ENCODE results near the gene PRR7. TPM values are rescaled to one million over a fixed set of nuclear protein-coding genes. Genes with fewer than 3 reads are reported as not detected.
A peak's percentile ranks its signal among the peaks of the same experiment; 100 is the strongest.
"Not testable (repeated sequence)": the region's sequence is repeated elsewhere in the genome, so short reads cannot be mapped to it uniquely, and the experiment has no call there.

The PRR7 gene
- total RNA-seq, 2 experiments from 2014 or later, result 9.8 to 11.6 TPM

DNA sequence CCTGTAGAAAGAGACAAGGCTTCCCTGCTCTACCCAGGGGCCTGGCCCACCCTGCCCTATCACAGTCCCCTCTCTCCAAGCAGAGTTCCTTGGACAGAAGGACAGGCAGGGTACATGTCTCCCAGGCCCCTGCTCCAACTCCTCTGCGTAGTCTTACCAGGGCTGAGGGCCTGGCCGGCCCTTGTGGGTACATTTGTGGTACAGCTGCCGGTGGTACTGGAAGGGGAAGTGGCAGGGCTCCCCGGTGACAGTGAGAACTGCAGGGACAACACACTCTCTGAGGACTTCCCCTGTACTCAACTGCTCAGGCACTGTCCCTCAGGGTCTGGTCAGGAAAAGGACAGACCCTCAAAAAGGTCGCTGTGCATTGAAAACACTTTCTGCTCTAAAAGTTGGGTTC is 40.8 kb upstream of the PRR7 start:
- Mint-ChIP-seq H3K27me3 (ENCODE audit: low read depth) (peaks cover 21% of the 10 kb centered on the region), H3K36me3 (ENCODE audit: low read depth) (no peaks in the 10 kb centered on the region), H3K4me3 (peak overlapping the region; percentile 36), H3K9me3 (ENCODE audit: insufficient read depth) (no peaks in the 10 kb centered on the region), H3K4me1 (ENCODE audit: low read depth) (peaks cover 58% of the 10 kb centered on the region), H3K27ac (peak overlapping the region; percentile 64)
- DNase-seq (peak; percentile 53), ATAC-seq (no peak)
- ChIA-PET CTCF (interaction anchor here (0.7 to 8.8 kb wide), 11 partner anchors 9 to 96 kb away, joined by 3 to 337 read pairs (median 50); partner anchors contain the start of genes GRK6, PDLIM7 and PRR7), POLR2A (interaction anchor here (1.2 to 5.2 kb wide), 6 partner anchors 16 to 49 kb away, joined by 3 to 54 read pairs (median 8); partner anchors contain the start of gene GRK6)

GRCh38 chr5:177409043-177409801 is 37.4 kb upstream of the PRR7 start, which contains the start of gene F12:
Gene F12 (minus strand): TSS chr5:177409564. CDS start chr5:177409527, 37 bp downstream.
- peak within 1 kb of the TSS; percentile 47 for H3K27ac Mint-ChIP-seq
- POLR2A ChIA-PET, result interaction anchor here (0.7 to 1.8 kb wide), 5 partner anchors 17 to 109 kb away, joined by 3 to 8 read pairs (median 4); partner anchors contain the start of gene GRK6
- CTCF ChIA-PET, result interaction anchor here (0.7 to 8.8 kb wide), 11 partner anchors 17 to 91 kb away, joined by 3 to 270 read pairs (median 8); no protein-coding TSS in a partner anchor
- peaks cover 5% of the 10 kb centered on the region for H3K27me3 Mint-ChIP-seq (ENCODE audit: low read depth)
- no peak for ATAC-seq
- H3K4me1 Mint-ChIP-seq (ENCODE audit: low read depth), result peaks cover 67% of the 10 kb centered on the region
- H3K9me3 Mint-ChIP-seq (ENCODE audit: insufficient read depth), result no peaks in the 10 kb centered on the region
- DNase-seq, result no peak
- H3K4me3 Mint-ChIP-seq, result no peak within 1 kb of the TSS
- no peaks in the 10 kb centered on the region for H3K36me3 Mint-ChIP-seq (ENCODE audit: low read depth)

GRCh38 chr5:177410575-177410974 is 36.0 kb upstream of the PRR7 start:
- ChIA-PET CTCF (interaction anchor here (1.9 to 2.2 kb wide), 2 partner anchors 20 to 45 kb away, joined by 11 to 12 read pairs; no protein-coding TSS in a partner anchor), POLR2A (interaction anchor here (1.4 kb wide), 1 partner anchor 17 kb away, joined by 5 read pairs; the partner anchor contains the start of gene GRK6)
- peaks cover 60% of the 10 kb centered on the region for H3K4me1 Mint-ChIP-seq (ENCODE audit: low read depth)
- peak overlapping the region; percentile 47 for H3K27ac Mint-ChIP-seq
- DNase-seq, result no peak
- no peaks in the 10 kb centered on the region for H3K9me3 Mint-ChIP-seq (ENCODE audit: insufficient read depth)
- no peak for ATAC-seq
- H3K27me3 Mint-ChIP-seq (ENCODE audit: low read depth), result peaks cover 5% of the 10 kb centered on the region
- no peak overlapping the region for H3K4me3 Mint-ChIP-seq
- no peaks in the 10 kb centered on the region for H3K36me3 Mint-ChIP-seq (ENCODE audit: low read depth)

DNA sequence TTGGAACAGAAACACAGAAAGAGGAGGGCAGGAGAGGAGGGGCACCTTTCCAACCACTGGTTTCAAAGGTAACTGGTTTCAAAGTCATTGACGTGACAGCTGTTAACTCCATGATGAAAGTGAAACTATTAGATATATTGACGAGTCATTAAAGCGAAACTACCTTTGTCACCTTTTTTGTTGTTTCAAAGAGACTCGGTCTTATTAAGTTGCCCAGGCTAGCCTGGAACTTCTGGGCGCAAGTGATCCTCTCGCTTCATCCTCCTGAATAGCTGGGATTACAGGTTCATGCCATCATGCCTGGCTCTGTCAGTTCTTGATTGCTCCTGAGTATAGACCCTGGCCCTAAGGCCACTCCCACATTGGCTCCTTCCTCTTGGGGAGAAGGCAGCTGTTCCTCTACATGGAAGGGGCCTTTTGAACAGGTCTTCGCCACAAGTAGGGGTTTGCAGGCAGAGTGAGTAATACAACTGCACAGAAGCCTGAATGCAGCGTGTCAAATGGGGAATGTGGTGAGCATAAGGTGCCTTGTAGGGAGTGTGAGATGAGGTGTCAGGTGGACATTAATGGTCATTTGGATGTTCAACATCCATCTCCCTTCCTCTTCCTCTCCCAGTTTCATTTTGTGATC is 33.9 kb upstream of the PRR7 start:
- peak overlapping the region; percentile 10 for H3K4me3 Mint-ChIP-seq
- ChIA-PET POLR2A (no interaction called here), CTCF (interaction anchor here (1.0 to 5.9 kb wide), 4 partner anchors 9 to 43 kb away, joined by 3 to 50 read pairs (median 4); no protein-coding TSS in a partner anchor)
- no peaks in the 10 kb centered on the region for H3K27me3 Mint-ChIP-seq (ENCODE audit: low read depth)
- H3K9me3 Mint-ChIP-seq (ENCODE audit: insufficient read depth), result no peaks in the 10 kb centered on the region
- H3K27ac Mint-ChIP-seq, result peak overlapping the region; percentile 65
- no peaks in the 10 kb centered on the region for H3K36me3 Mint-ChIP-seq (ENCODE audit: low read depth)
- ATAC-seq, result peak; percentile 38
- peaks cover 46% of the 10 kb centered on the region for H3K4me1 Mint-ChIP-seq (ENCODE audit: low read depth)
- DNase-seq, result no peak

- Mint-ChIP-seq H3K4me3 (no peak overlapping the region), H3K36me3 (ENCODE audit: low read depth) (no peaks in the 10 kb centered on the region), H3K4me1 (ENCODE audit: low read depth) (peaks cover 43% of the 10 kb centered on the region), H3K9me3 (ENCODE audit: insufficient read depth) (no peaks in the 10 kb centered on the region), H3K27me3 (ENCODE audit: low read depth) (no peaks in the 10 kb centered on the region), H3K27ac (no peak overlapping the region)
- DNase-seq, result no peak
- ATAC-seq, result no peak
- ChIA-PET POLR2A (interaction anchor here (0.6 kb wide), 1 partner anchor 68 kb away, joined by 3 read pairs; no protein-coding TSS in a partner anchor), CTCF (interaction anchor here (0.9 to 5.9 kb wide), 8 partner anchors 8 to 87 kb away, joined by 3 to 50 read pairs (median 4); partner anchors contain the start of genes GRK6 and PRR7)
Observed at GRCh38 chr5:177414481-177414880, 32.1 kb upstream of the PRR7 start.

DNA sequence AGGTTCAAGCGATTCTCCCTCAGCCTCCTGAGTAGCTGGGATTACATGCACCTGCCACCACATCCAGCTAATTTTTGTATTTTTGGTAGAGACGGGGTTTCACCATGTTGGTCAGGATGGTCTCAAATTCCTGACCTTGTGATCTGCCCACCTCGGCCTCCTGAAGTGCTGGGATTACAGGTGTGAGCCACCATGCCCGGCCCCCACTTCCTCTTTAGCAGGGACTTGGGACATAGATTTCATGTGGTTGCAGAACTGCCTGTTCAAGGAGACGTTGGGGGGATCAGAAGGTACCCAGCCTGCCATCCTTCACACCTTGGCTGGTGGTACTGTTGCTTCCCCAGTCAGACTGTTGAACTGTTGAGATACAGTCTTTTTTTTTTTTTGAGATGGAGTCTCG is 29.5 kb upstream of the PRR7 start:
- ATAC-seq; H3K36me3 Mint-ChIP-seq (ENCODE audit: low read depth); DNase-seq; H3K9me3 Mint-ChIP-seq (ENCODE audit: insufficient read depth); H3K4me3 Mint-ChIP-seq; H3K27ac Mint-ChIP-seq; H3K27me3 Mint-ChIP-seq (ENCODE audit: low read depth): not testable (repeated sequence)
- POLR2A ChIA-PET, result interaction anchor here (0.6 to 1.4 kb wide), 3 partner anchors 9 to 16 kb away, joined by 3 to 5 read pairs (median 3); partner anchors contain the start of gene GRK6
- CTCF ChIA-PET, result interaction anchor here (1.2 to 5.9 kb wide), 2 partner anchors 13 to 14 kb away, joined by 3 to 50 read pairs; no protein-coding TSS in a partner anchor
- H3K4me1 Mint-ChIP-seq (ENCODE audit: low read depth), result peaks cover 26% of the 10 kb centered on the region

- Mint-ChIP-seq H3K4me3 (no peak overlapping the region), H3K27ac (no peak overlapping the region), H3K27me3 (ENCODE audit: low read depth) (no peaks in the 10 kb centered on the region), H3K4me1 (ENCODE audit: low read depth) (peaks cover 14% of the 10 kb centered on the region), H3K9me3 (ENCODE audit: insufficient read depth) (no peaks in the 10 kb centered on the region), H3K36me3 (ENCODE audit: low read depth) (no peaks in the 10 kb centered on the region)
- CTCF ChIA-PET, result interaction anchor here (1.6 kb wide), 2 partner anchors 16 to 28 kb away, joined by 4 to 5 read pairs; no protein-coding TSS in a partner anchor
- POLR2A ChIA-PET, result interaction anchor here (0.7 to 1.0 kb wide), 2 partner anchors 25 to 27 kb away, joined by 3 read pairs; no protein-coding TSS in a partner anchor
- ATAC-seq (no peak), DNase-seq (no peak)
Observed at GRCh38 chr5:177419046-177419445, 27.6 kb upstream of the PRR7 start.

DNA sequence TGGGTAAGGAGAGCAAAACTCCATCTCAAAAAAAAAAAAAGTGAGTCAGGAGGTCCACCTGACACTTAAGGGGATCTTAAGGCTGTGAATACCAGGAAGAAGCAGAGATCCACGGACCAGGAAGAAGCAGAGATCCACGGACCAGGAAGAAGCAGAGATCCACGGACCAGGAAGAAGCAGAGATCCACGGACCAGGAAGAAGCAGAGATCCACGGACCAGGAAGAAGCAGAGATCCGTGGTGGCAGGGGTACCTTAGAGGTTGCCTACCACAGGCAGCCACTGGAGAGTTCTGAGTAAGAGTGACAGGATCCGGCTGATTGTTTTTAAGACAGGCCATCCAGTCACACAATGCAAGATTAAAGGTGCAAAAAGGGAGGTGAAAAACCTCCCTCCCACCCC is 26.1 kb upstream of the PRR7 start:
- CTCF ChIA-PET; H3K27ac Mint-ChIP-seq; H3K27me3 Mint-ChIP-seq (ENCODE audit: low read depth); H3K36me3 Mint-ChIP-seq (ENCODE audit: low read depth); DNase-seq; H3K9me3 Mint-ChIP-seq (ENCODE audit: insufficient read depth); ATAC-seq; H3K4me3 Mint-ChIP-seq: not testable (repeated sequence)
- POLR2A ChIA-PET, result interaction anchor here (0.6 kb wide), 1 partner anchor 14 kb away, joined by 3 read pairs; no protein-coding TSS in a partner anchor
- H3K4me1 Mint-ChIP-seq (ENCODE audit: low read depth), result peaks cover 22% of the 10 kb centered on the region

GRCh38 chr5:177421062-177421798 is 25.4 kb upstream of the PRR7 start:
- Mint-ChIP-seq H3K27ac (no peak overlapping the region), H3K27me3 (ENCODE audit: low read depth) (no peaks in the 10 kb centered on the region), H3K4me3 (no peak overlapping the region), H3K9me3 (ENCODE audit: insufficient read depth) (no peaks in the 10 kb centered on the region), H3K4me1 (ENCODE audit: low read depth) (peaks cover 24% of the 10 kb centered on the region), H3K36me3 (ENCODE audit: low read depth) (peaks cover under 1% of the 10 kb centered on the region)
- ChIA-PET CTCF (interaction anchor here (1.2 to 14.1 kb wide), 2 partner anchors 17 to 36 kb away, joined by 3 to 252 read pairs; no protein-coding TSS in a partner anchor), POLR2A (interaction anchor here (0.6 kb wide), 1 partner anchor 15 kb away, joined by 3 read pairs; no protein-coding TSS in a partner anchor)
- DNase-seq (no peak), ATAC-seq (no peak)

DNA sequence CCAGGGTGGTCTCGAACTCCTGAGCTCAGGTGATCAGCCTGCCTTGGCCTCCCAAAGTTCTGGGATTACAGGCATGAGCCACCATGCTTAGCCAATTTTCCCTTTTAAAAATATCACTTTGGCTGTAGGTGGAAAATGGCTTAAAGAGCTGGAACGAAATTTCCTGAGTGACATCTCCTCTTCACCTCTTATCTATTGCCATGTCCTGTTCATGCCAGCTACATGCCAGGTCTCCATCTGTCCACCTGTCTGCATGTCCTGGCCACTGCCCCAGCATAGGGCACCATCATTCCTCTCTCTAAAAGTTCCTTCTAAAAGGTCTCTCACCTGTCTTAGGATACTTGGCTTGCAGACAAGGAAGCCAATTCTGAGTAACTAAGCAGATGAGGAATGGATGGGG is 22.9 kb upstream of the PRR7 start:
- H3K27ac Mint-ChIP-seq, result no peak overlapping the region
- no peak overlapping the region for H3K4me3 Mint-ChIP-seq
- POLR2A ChIA-PET, result no interaction called here

More for the DNA sequence above, 22.9 kb upstream of the PRR7 start:
- no peaks in the 10 kb centered on the region for H3K27me3 Mint-ChIP-seq (ENCODE audit: low read depth)
- no peaks in the 10 kb centered on the region for H3K9me3 Mint-ChIP-seq (ENCODE audit: insufficient read depth)
- ATAC-seq (no peak), DNase-seq (no peak)
- CTCF ChIA-PET, result interaction anchor here (1.3 to 14.1 kb wide), 4 partner anchors 19 to 55 kb away, joined by 3 to 252 read pairs (median 32); no protein-coding TSS in a partner anchor
- peaks cover 28% of the 10 kb centered on the region for H3K4me1 Mint-ChIP-seq (ENCODE audit: low read depth)
- peaks cover 18% of the 10 kb centered on the region for H3K36me3 Mint-ChIP-seq (ENCODE audit: low read depth)
